HepG2 (cell line): ENCODE data around the gene SREK1. TPM values are rescaled to one million over a fixed set of nuclear protein-coding genes. Genes with fewer than 3 reads are reported as not detected.
A peak's percentile ranks its signal among the peaks of the same experiment; 100 is the strongest.

Source experiments
- DNMT3B ChIP-seq: conservative IDR thresholded peaks from 2 replicates; pipeline ENCODE4 v1.6.1; 2016; ENCODE audit warnings: missing biosample characterization, control low read depth
- HNRNPLL ChIP-seq: fragments of 200-400 bp; formaldehyde crosslinking; IDR thresholded peaks from 2 replicates; pipeline ENCODE4 v1.6.1; 2017; ENCODE audit warnings: mild to moderate bottlenecking, low read depth, low read length; ENCODE audit not compliant: poor library complexity, severe bottlenecking
- HOXA3 ChIP-seq: sonication (generic); formaldehyde crosslinking; IDR thresholded peaks from 2 replicates; pipeline ENCODE4 v1.5.0; 2020; ENCODE audit warnings: missing genetic modification reagents
- SALL1 ChIP-seq: sonication (generic); formaldehyde crosslinking; IDR thresholded peaks from 2 replicates; pipeline ENCODE4 v1.8.0; 2022; ENCODE audit warnings: mild to moderate bottlenecking, missing genetic modification reagents
- SALL2 ChIP-seq: sonication (generic); formaldehyde crosslinking; IDR thresholded peaks from 2 replicates; pipeline ENCODE4 v1.8.1; 2023; ENCODE audit warnings: mild to moderate bottlenecking, missing genetic modification reagents, inconsistent platforms
- SOX5 ChIP-seq: IDR thresholded peaks from 2 replicates; pipeline ENCODE4 v1.6.1; 2016; ENCODE audit warnings: borderline replicate concordance
- SP5 ChIP-seq: IDR thresholded peaks from 2 replicates; pipeline ENCODE4 v1.6.1; 2016; ENCODE audit warnings: low read depth, borderline replicate concordance
- SPEN ChIP-seq: sonication (generic); formaldehyde crosslinking; IDR thresholded peaks from 2 replicates; pipeline ENCODE4 v1.5.1; 2020; ENCODE audit warnings: low read depth, mild to moderate bottlenecking, missing genetic modification reagents
- STAT5B ChIP-seq: sonication (generic); formaldehyde crosslinking; IDR thresholded peaks from 2 replicates; pipeline ENCODE4 v1.4.0; 2020; ENCODE audit warnings: missing genetic modification reagents
- TEAD2 ChIP-seq: sonication (generic); formaldehyde crosslinking; IDR thresholded peaks from 2 replicates; pipeline ENCODE4 v1.9.0; 2021; ENCODE audit warnings: missing genetic modification reagents
- ZNF230 ChIP-seq: sonication (generic); formaldehyde crosslinking; IDR thresholded peaks from 2 replicates; pipeline ENCODE4 v1.4.0; 2020; ENCODE audit warnings: mild to moderate bottlenecking, missing genetic modification reagents
- ZNF337 ChIP-seq: sonication (generic); formaldehyde crosslinking; IDR thresholded peaks from 2 replicates; pipeline ENCODE4 v1.5.1; 2020; ENCODE audit warnings: missing genetic modification reagents, low read depth, mild to moderate bottlenecking, borderline replicate concordance
- ZNF672 ChIP-seq: sonication (generic); formaldehyde crosslinking; IDR thresholded peaks from 2 replicates; pipeline ENCODE4 v1.8.1; 2022; ENCODE audit warnings: missing genetic modification reagents
- ZNF7 ChIP-seq: IDR thresholded peaks from 2 replicates; pipeline ENCODE4 v1.6.1; 2016; ENCODE audit warnings: missing biosample characterization, missing genetic modification reagents
- ZNF761 ChIP-seq: sonication (generic); formaldehyde crosslinking; conservative IDR thresholded peaks from 2 replicates; pipeline ENCODE4 v1.4.0; 2020; ENCODE audit warnings: mild to moderate bottlenecking, missing genetic modification reagents
- ZNF768 ChIP-seq: sonication (generic); formaldehyde crosslinking; IDR thresholded peaks from 2 replicates; pipeline ENCODE4 v1.4.0; 2020; ENCODE audit warnings: missing genetic modification reagents
- polyA plus RNA-seq, 8 experiments: library from polyadenylated mRNA; depleted of rRNA in 3 of 8; stranded (reverse) in 7 of 8; unstranded in 1 of 8; fragments of >200 nt; fragmentation: Illumina TruSeq in 4 of 8; extraction: Trizol in 4 of 8; gene quantifications; 2 replicates each; pipeline versions ENCODE4 v1.2.1 to v1.2.3, GENCODE V29; 2011 to 2016; ENCODE audit warnings: low read depth in 4 of 8, missing spikeins in 1 of 8, mixed read lengths in 1 of 8; ENCODE audit not compliant: insufficient read depth in 1 of 8
- total RNA-seq, 5 experiments: library from RNA; depleted of rRNA; stranded (reverse); fragments of >200 nt; fragmentation: Illumina TruSeq; extraction: Trizol; gene quantifications; 2 replicates each; pipeline ENCODE4 v1.2.3, GENCODE V29; 2016; ENCODE audit warnings: low read depth in 1 of 5
- TF ChIP-seq, protein P1 (sequence below): sonication (generic); formaldehyde crosslinking; IDR thresholded peaks from 2 replicates; pipeline ENCODE4 v1.8.1; 2022; ENCODE audit warnings: low read depth, mild to moderate bottlenecking, missing genetic modification reagents
- TF ChIP-seq, protein P2 (sequence below): sonication (generic); formaldehyde crosslinking; IDR thresholded peaks from 2 replicates; pipeline ENCODE4 v1.4.0; 2020; ENCODE audit warnings: mild to moderate bottlenecking, missing genetic modification reagents
- TF ChIP-seq, protein P3 (sequence below): sonication (generic); formaldehyde crosslinking; IDR thresholded peaks from 2 replicates; pipeline ENCODE4 v1.5.0; 2020; ENCODE audit warnings: mild to moderate bottlenecking, missing genetic modification reagents, borderline replicate concordance
- TF ChIP-seq, protein P4 (sequence below): sonication (generic); formaldehyde crosslinking; IDR thresholded peaks from 2 replicates; pipeline ENCODE4 v1.5.0; 2020; ENCODE audit warnings: missing genetic modification reagents

The SREK1 gene
- total and polyA plus RNA-seq, 2 of the 13 experiments (the other 11 are each of a cell fraction or from before 2014, with no cell fraction given) = 60.6 to 90.9 TPM

DNA sequence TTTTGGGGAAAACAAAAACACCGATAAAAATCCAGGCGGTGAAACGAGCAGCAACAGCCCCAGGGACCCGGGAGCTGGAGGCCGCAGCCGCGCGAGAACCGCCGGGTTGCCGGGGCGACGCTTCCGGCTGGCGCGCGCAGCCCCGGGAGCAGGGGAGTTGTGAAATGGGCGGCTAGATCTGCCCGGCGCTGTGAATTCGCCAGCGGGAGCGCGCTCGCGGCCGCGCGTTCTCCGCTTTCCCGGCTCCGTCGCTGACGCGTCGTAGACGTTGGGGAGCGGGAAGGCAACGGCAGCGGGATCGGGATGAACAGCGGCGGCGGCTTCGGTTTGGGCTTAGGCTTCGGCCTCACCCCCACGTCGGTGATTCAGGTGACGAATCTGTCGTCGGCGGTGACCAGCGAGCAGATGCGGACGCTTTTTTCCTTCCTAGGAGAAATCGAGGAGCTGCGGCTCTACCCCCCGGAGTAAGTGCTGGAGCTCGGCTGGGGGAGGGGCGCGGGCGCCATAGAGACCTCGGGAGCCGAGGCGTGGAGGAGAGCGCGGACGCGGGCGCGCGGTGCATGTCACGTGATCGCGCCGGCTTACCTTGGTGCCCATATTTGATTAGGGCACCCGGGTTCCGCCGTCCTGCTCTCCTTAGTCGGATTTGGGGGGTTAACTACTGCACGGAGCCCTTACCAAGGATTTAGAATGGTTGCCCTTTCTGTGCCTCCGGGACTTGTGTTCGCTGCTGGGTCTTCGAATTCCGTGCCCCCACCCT, at the start of gene SREK1 (continued):
- TF ChIP-seq SALL1 (CRISPR knock-in tag) (0 out of 2 replicates have a peak, but pooled peaks have one; percentile 46), DNMT3B (CRISPR knock-in tag) (no peak), STAT5B (CRISPR knock-in tag) (no peak), ZNF672 (peak; percentile 94; the same call in 1 of the 2 replicates), ZNF768 (CRISPR knock-in tag) (no peak), HNRNPLL (peak; percentile 94), SPEN (peak; percentile 80), TEAD2 (CRISPR knock-in tag) (no peak), ZNF230 (CRISPR knock-in tag) (peak; percentile 79), SP5 (CRISPR knock-in tag) (no peak), HOXA3 (peak; percentile 96), SALL2 (peak; percentile 51; the same call in 1 of the 2 replicates), SOX5 (CRISPR knock-in tag) (no peak; the same call in 1 of the 2 replicates), ZNF7 (CRISPR knock-in tag) (no peak), ZNF761 (CRISPR knock-in tag) (peak; percentile 67; the same call in 1 of the 2 replicates), ZNF337 (CRISPR knock-in tag) (no peak)
- TF ChIP-seq, protein P1, sequence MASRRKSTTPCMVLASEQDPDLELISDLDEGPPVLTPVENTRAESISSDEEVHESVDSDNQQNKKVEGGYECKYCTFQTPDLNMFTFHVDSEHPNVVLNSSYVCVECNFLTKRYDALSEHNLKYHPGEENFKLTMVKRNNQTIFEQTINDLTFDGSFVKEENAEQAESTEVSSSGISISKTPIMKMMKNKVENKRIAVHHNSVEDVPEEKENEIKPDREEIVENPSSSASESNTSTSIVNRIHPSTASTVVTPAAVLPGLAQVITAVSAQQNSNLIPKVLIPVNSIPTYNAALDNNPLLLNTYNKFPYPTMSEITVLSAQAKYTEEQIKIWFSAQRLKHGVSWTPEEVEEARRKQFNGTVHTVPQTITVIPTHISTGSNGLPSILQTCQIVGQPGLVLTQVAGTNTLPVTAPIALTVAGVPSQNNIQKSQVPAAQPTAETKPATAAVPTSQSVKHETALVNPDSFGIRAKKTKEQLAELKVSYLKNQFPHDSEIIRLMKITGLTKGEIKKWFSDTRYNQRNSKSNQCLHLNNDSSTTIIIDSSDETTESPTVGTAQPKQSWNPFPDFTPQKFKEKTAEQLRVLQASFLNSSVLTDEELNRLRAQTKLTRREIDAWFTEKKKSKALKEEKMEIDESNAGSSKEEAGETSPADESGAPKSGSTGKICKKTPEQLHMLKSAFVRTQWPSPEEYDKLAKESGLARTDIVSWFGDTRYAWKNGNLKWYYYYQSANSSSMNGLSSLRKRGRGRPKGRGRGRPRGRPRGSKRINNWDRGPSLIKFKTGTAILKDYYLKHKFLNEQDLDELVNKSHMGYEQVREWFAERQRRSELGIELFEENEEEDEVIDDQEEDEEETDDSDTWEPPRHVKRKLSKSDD (CRISPR knock-in tag) = peak; percentile 76
- TF ChIP-seq, protein P2, sequence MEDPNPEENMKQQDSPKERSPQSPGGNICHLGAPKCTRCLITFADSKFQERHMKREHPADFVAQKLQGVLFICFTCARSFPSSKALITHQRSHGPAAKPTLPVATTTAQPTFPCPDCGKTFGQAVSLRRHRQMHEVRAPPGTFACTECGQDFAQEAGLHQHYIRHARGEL = no peak
- TF ChIP-seq, protein P3, sequence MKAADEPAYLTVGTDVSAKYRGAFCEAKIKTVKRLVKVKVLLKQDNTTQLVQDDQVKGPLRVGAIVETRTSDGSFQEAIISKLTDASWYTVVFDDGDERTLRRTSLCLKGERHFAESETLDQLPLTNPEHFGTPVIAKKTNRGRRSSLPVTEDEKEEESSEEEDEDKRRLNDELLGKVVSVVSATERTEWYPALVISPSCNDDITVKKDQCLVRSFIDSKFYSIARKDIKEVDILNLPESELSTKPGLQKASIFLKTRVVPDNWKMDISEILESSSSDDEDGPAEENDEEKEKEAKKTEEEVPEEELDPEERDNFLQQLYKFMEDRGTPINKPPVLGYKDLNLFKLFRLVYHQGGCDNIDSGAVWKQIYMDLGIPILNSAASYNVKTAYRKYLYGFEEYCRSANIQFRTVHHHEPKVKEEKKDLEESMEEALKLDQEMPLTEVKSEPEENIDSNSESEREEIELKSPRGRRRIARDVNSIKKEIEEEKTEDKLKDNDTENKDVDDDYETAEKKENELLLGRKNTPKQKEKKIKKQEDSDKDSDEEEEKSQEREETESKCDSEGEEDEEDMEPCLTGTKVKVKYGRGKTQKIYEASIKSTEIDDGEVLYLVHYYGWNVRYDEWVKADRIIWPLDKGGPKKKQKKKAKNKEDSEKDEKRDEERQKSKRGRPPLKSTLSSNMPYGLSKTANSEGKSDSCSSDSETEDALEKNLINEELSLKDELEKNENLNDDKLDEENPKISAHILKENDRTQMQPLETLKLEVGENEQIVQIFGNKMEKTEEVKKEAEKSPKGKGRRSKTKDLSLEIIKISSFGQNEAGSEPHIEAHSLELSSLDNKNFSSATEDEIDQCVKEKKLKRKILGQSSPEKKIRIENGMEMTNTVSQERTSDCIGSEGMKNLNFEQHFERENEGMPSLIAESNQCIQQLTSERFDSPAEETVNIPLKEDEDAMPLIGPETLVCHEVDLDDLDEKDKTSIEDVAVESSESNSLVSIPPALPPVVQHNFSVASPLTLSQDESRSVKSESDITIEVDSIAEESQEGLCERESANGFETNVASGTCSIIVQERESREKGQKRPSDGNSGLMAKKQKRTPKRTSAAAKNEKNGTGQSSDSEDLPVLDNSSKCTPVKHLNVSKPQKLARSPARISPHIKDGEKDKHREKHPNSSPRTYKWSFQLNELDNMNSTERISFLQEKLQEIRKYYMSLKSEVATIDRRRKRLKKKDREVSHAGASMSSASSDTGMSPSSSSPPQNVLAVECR (CRISPR knock-in tag) = peak; percentile 86; the same call in 1 of the 2 replicates
- TF ChIP-seq, protein P4, sequence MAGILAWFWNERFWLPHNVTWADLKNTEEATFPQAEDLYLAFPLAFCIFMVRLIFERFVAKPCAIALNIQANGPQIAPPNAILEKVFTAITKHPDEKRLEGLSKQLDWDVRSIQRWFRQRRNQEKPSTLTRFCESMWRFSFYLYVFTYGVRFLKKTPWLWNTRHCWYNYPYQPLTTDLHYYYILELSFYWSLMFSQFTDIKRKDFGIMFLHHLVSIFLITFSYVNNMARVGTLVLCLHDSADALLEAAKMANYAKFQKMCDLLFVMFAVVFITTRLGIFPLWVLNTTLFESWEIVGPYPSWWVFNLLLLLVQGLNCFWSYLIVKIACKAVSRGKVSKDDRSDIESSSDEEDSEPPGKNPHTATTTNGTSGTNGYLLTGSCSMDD (CRISPR knock-in tag) = peak; percentile 51; the same call in 1 of the 2 replicates
